Measurements from ENCODE around the gene DIP2C. TPM values are rescaled to one million over a fixed set of nuclear protein-coding genes. Genes with fewer than 3 reads are reported as not detected.
A peak's percentile ranks its signal among the peaks of the same experiment; 100 is the strongest.

DIP2C gene
- total RNA-seq, 4 donors from 2014 or later, result 2.4 to 14.9 (median 6.1) TPM

- Histone ChIP-seq H3K27me3 (no peaks in the 10 kb centered on the region), H3K9me3 (no peaks in the 10 kb centered on the region), H3K4me1 (peaks cover 19 to 64% (median 30%) of the 10 kb centered on the region in 3 donors), H3K36me3 (no peaks in the 10 kb centered on the region), H3K4me3 (peak overlapping the region in 2 of 4 donors; percentile 15 to 34), H3K27ac (peak overlapping the region; percentile 70 to 91 (median 84))
- 63 to 69% methylated on average over 9 to 13 of the region's 17 CpGs for WGBS, 2 donors
- intact Hi-C loops (cut with DNase I), result no loop called here
- no peak for TF ChIP-seq CTCF (IDR thresholded peaks at IDR 0.05)
- TF ChIP-seq POLR2A (IDR thresholded peaks at IDR 0.05), result no peak
- DNase-seq, result no peak
Measured at GRCh38 chr10:625333-625696, 64.2 kb downstream of the DIP2C start.

- H3K4me3 ChIP-seq, result peak overlapping the region in 3 of 4 donors; percentile 15 to 34 (median 18)
- no peak for DNase-seq
Measured at GRCh38 chr10:624605-625332, 64.7 kb downstream of the DIP2C start.

GRCh38 chr10:624312-624604 is 65.2 kb downstream of the DIP2C start:
- peak overlapping the region in 1 of 4 donors; percentile 15 for H3K4me3 ChIP-seq
- no peaks in the 10 kb centered on the region for H3K9me3 ChIP-seq
- no peak for DNase-seq
- intact Hi-C loops (cut with DNase I), result no loop called here
- peaks cover 19 to 67% (median 30%) of the 10 kb centered on the region in 3 donors for H3K4me1 ChIP-seq
- H3K36me3 ChIP-seq, result no peaks in the 10 kb centered on the region
- peak overlapping the region; percentile 70 to 91 (median 84) for H3K27ac ChIP-seq
- no peaks in the 10 kb centered on the region for H3K27me3 ChIP-seq
- TF ChIP-seq CTCF (IDR thresholded peaks at IDR 0.05) (no peak), POLR2A (IDR thresholded peaks at IDR 0.05) (no peak)
- 50% methylated on average over 8 of the region's 8 CpGs; no CpG with 5 or more reads in 1 of the 2 donors for WGBS, 2 donors

More at GRCh38 chr10:624605-625332, 64.7 kb downstream of the DIP2C start:
- no peaks in the 10 kb centered on the region for H3K36me3 ChIP-seq
- no peak for TF ChIP-seq CTCF (IDR thresholded peaks at IDR 0.05)
- TF ChIP-seq POLR2A (IDR thresholded peaks at IDR 0.05), result no peak
- 56% methylated on average over 15 of the region's 35 CpGs; no CpG with 5 or more reads in 1 of the 2 donors for WGBS, 2 donors
- no peaks in the 10 kb centered on the region for H3K27me3 ChIP-seq
- peaks cover 19 to 67% (median 30%) of the 10 kb centered on the region in 3 donors for H3K4me1 ChIP-seq
- intact Hi-C loops (cut with DNase I), result no loop called here
- peak overlapping the region; percentile 70 to 91 (median 84) for H3K27ac ChIP-seq
- no peaks in the 10 kb centered on the region for H3K9me3 ChIP-seq

- 43 to 73% methylated on average over 10 to 11 of the region's 24 CpGs for WGBS, 2 donors
- TF ChIP-seq CTCF (IDR thresholded peaks at IDR 0.05), result no peak
- TF ChIP-seq POLR2A (IDR thresholded peaks at IDR 0.05), result no peak
- H3K27me3 ChIP-seq, result no peaks in the 10 kb centered on the region
- no peaks in the 10 kb centered on the region for H3K9me3 ChIP-seq
- H3K4me1 ChIP-seq, result peaks cover 22 to 72% (median 30%) of the 10 kb centered on the region in 3 donors
- H3K4me3 ChIP-seq, result no peak overlapping the region
- H3K27ac ChIP-seq, result peak overlapping the region; percentile 70 to 91 (median 84)
- DNase-seq, result no peak
- no peaks in the 10 kb centered on the region for H3K36me3 ChIP-seq
- intact Hi-C loops (cut with DNase I), result no loop called here
Measured at GRCh38 chr10:623477-624311, 65.8 kb downstream of the DIP2C start.

- H3K4me3 ChIP-seq, result no peak overlapping the region
- H3K27ac ChIP-seq, result peak overlapping the region in 3 of 4 donors; percentile 79 to 91 (median 89)
- TF ChIP-seq POLR2A (IDR thresholded peaks at IDR 0.05), result no peak
- no peak for TF ChIP-seq CTCF (IDR thresholded peaks at IDR 0.05)
- H3K27me3 ChIP-seq, result no peaks in the 10 kb centered on the region
- no peak for DNase-seq
- no peaks in the 10 kb centered on the region for H3K36me3 ChIP-seq
- H3K9me3 ChIP-seq, result no peaks in the 10 kb centered on the region
- intact Hi-C loops (cut with DNase I), result no loop called here
- WGBS, 2 donors, result 83 to 92% methylated on average over 17 to 19 of the region's 19 CpGs
- H3K4me1 ChIP-seq, result peaks cover 22 to 79% (median 30%) of the 10 kb centered on the region in 3 donors
Measured at GRCh38 chr10:623014-623413, 66.5 kb downstream of the DIP2C start.
